Osteoblast (primary cell): ENCODE data around the gene DPYSL3. TPM values are rescaled to one million over a fixed set of nuclear protein-coding genes. Genes with fewer than 3 reads are reported as not detected.

ENCODE experiments used
- DNase-seq: peaks from one replicate; pipeline ENCODE4 v3.0.0; 2011; ENCODE audit warnings: low spot score, mixed read lengths; ENCODE audit not compliant: insufficient read length; ENCODE audit errors: missing footprints
- H2AFZ ChIP-seq: 2 replicates; pipeline ENCODE4 v1.6.0; 2011; ENCODE audit warnings: mild to moderate bottlenecking, low read length
- H3K27ac ChIP-seq: 2 replicates; pipeline ENCODE4 v1.5.1; 2011; ENCODE audit warnings: mild to moderate bottlenecking, low read depth, low read length, moderate library complexity
- H3K27me3 ChIP-seq: 2 replicates; pipeline ENCODE4 v1.6.0; 2012; ENCODE audit warnings: mild to moderate bottlenecking, control low read depth, inconsistent platforms, low read length, moderate library complexity; ENCODE audit not compliant: insufficient read depth
- H3K36me3 ChIP-seq: 2 replicates; pipeline ENCODE4 v1.5.1; 2011; ENCODE audit warnings: mild to moderate bottlenecking, low read length, control low read depth, moderate library complexity; ENCODE audit not compliant: insufficient read depth
- H3K4me1 ChIP-seq: 2 replicates; pipeline ENCODE4 v1.5.1; 2011; ENCODE audit warnings: mild to moderate bottlenecking, low read length, control low read depth, moderate library complexity; ENCODE audit not compliant: insufficient read depth
- H3K4me2 ChIP-seq: 2 replicates; pipeline ENCODE4 v1.6.0; 2011; ENCODE audit warnings: mild to moderate bottlenecking, low read length; ENCODE audit not compliant: insufficient read depth
- H3K4me3 ChIP-seq: fragments of 200-600 bp; sonication (generic); 3 replicates; pipeline ENCODE4 v1.5.1; 2012; ENCODE audit warnings: mild to moderate bottlenecking, low read length, inconsistent platforms; ENCODE audit not compliant: insufficient read depth
- H3K79me2 ChIP-seq: 2 replicates; pipeline ENCODE4 v1.6.0; 2012; ENCODE audit warnings: mild to moderate bottlenecking, low read length, control low read depth, inconsistent platforms; ENCODE audit not compliant: insufficient read depth
- H3K9me3 ChIP-seq: 2 replicates; pipeline ENCODE4 v1.5.1; 2011; ENCODE audit warnings: low read depth, low read length, control low read depth
- H4K20me1 ChIP-seq: 2 replicates; pipeline ENCODE4 v1.6.0; 2012; ENCODE audit warnings: mild to moderate bottlenecking, low read length, control low read depth; ENCODE audit not compliant: insufficient read depth
- CTCF ChIP-seq: IDR thresholded peaks from 2 replicates; pipeline ENCODE4 v1.5.1; 2011; ENCODE audit warnings: mild to moderate bottlenecking, low read depth, low read length, moderate library complexity; ENCODE audit errors: extremely low read depth
- total RNA-seq: library from RNA; depleted of rRNA; stranded (reverse); fragments of >200 nt; gene quantifications from 2 replicates; pipeline ENCODE4 v1.2.3, GENCODE V29; 2012

The DPYSL3 gene
- total RNA-seq, 1 donor: 119 TPM

GRCh38 chr5:147400881-147401280 lies 109.0 kb downstream of the DPYSL3 start:
- DNase-seq: peak; percentile 43
- Histone ChIP-seq H3K27me3 (no peaks in the 10 kb centered on the region), H3K4me2 (no peak overlapping the region), H3K9me3 (no peaks in the 10 kb centered on the region), H2AFZ (peak overlapping the region; percentile 17), H3K79me2 (no peaks in the 10 kb centered on the region), H4K20me1 (no peaks in the 10 kb centered on the region), H3K36me3 (peaks cover 47% of the 10 kb centered on the region), H3K27ac (peak overlapping the region; percentile 81), H3K4me3 (no peak overlapping the region), H3K4me1 (peaks cover 41% of the 10 kb centered on the region)
- TF ChIP-seq CTCF: peak; percentile 16

GRCh38 chr5:147400126-147400809 lies 109.6 kb downstream of the DPYSL3 start:
- Histone ChIP-seq H4K20me1 (no peaks in the 10 kb centered on the region), H3K79me2 (no peaks in the 10 kb centered on the region), H3K4me1 (peaks cover 41% of the 10 kb centered on the region), H3K36me3 (peaks cover 41% of the 10 kb centered on the region), H3K27me3 (no peaks in the 10 kb centered on the region), H2AFZ (peak overlapping the region; percentile 17), H3K9me3 (no peaks in the 10 kb centered on the region), H3K4me3 (no peak overlapping the region), H3K27ac (peak overlapping the region; percentile 81), H3K4me2 (no peak overlapping the region)
- peak; percentile 46 for DNase-seq
- no peak for TF ChIP-seq CTCF

- no peak for DNase-seq
- no peaks in the 10 kb centered on the region for H3K27me3 ChIP-seq
- H3K9me3 ChIP-seq: no peaks in the 10 kb centered on the region
- no peaks in the 10 kb centered on the region for H3K79me2 ChIP-seq
- no peak overlapping the region for H3K27ac ChIP-seq
- H4K20me1 ChIP-seq: no peaks in the 10 kb centered on the region
- no peak overlapping the region for H3K4me2 ChIP-seq
- peaks cover 36% of the 10 kb centered on the region for H3K36me3 ChIP-seq
- TF ChIP-seq CTCF: no peak
- peaks cover 27% of the 10 kb centered on the region for H3K4me1 ChIP-seq
- no peak overlapping the region for H3K4me3 ChIP-seq
- H2AFZ ChIP-seq: no peak overlapping the region
These were observed 111.0 kb downstream of the DPYSL3 start for GRCh38 chr5:147398860-147399259.

GRCh38 chr5:147397616-147398015 lies 112.3 kb downstream of the DPYSL3 start:
- H3K27me3 ChIP-seq: no peaks in the 10 kb centered on the region
- peak; percentile 9 for DNase-seq
- no peaks in the 10 kb centered on the region for H4K20me1 ChIP-seq
- H3K4me1 ChIP-seq: peaks cover 15% of the 10 kb centered on the region
- H2AFZ ChIP-seq: no peak overlapping the region
- TF ChIP-seq CTCF: no peak
- H3K27ac ChIP-seq: no peak overlapping the region
- peaks cover 39% of the 10 kb centered on the region for H3K36me3 ChIP-seq
- H3K79me2 ChIP-seq: no peaks in the 10 kb centered on the region
- H3K4me3 ChIP-seq: no peak overlapping the region
- no peaks in the 10 kb centered on the region for H3K9me3 ChIP-seq
- no peak overlapping the region for H3K4me2 ChIP-seq
